ENCODE measurements around the gene SLC31A1. TPM values are rescaled to one million over a fixed set of nuclear protein-coding genes. Genes with fewer than 3 reads are reported as not detected.

The SLC31A1 gene
- total and polyA plus RNA-seq, 2 of the 8 experiments (the other 6 are each of a cell fraction or from before 2014, with no cell fraction given) = 23.9 to 40.8 TPM

DNA sequence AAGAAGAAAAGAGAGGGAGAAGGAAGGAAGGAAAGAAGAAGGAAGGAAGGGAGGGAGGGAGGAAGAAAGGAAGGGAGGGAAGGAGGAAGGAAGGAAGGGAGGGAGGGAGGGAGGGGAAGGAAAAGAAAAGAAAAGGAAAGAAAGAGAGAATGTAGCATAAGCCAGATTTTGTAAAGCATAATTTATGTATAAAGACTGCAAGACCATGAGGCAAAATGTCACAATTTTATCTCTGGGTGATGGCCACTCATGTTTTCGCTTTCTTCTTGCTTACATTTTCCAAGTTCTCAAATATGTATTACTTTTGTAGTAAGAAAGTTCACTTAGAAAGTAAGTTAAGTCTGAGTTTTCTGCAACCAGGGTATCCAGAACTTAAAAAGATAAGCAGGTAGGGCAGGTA, 85.2 kb downstream of the SLC31A1 start (continued):
- TF ChIP-seq CTBP2 (IDR thresholded peaks at IDR 0.05; ENCODE audit: borderline replicate concordance, insufficient read depth, insufficient read length, low read length) (no peak), EP300 (IDR thresholded peaks at IDR 0.05; ENCODE audit: borderline replicate concordance in 1 of 2, low read depth in 2 of 2, low read length in 2 of 2) (no peak), POLR2AphosphoS5 (IDR thresholded peaks at IDR 0.05; ENCODE audit: low read depth, low read length) (no peak), CHD1 (IDR thresholded peaks at IDR 0.05; ENCODE audit: low read depth, low read length) (no peak), YY1 (IDR thresholded peaks at IDR 0.05; ENCODE audit: low read depth, low read length) (no peak)
